ENCODE results near the gene ASTN2.

DNA sequence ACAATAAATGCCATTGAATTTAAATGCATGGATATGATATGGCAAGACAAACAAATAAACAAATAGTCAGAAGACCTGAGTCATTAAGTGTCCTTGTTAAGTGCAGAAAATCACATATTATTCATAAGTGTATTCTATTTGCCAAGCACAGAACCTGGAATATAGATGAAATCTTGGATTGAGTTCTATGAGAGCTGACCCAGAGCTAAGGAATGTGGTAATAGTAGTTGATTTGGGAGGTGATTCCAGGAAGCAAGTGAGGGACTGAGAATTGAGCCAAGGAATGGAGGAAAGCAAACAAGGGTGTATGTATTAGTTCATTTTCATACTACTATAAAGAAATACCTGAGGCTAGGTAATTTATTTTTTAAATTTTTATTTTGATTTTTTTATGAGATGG is 518.9 kb downstream of the ASTN2 start:
- TF ChIP-seq RAD21 (IDR thresholded peaks at IDR 0.05; ENCODE audit: low read depth) (no peak), FOSL1 (IDR thresholded peaks at IDR 0.05; ENCODE audit: low read depth) (no peak), POLR2A (IDR thresholded peaks at IDR 0.05; ENCODE audit: borderline replicate concordance, extremely low read depth, insufficient read depth, insufficient read length) (no peak), CEBPB (IDR thresholded peaks at IDR 0.05; ENCODE audit: low read depth) (no peak), JUND (IDR thresholded peaks at IDR 0.05) (no peak), POLR2AphosphoS5 (IDR thresholded peaks at IDR 0.05; ENCODE audit: low read depth, low read length) (no peak), EZH2 (IDR thresholded peaks at IDR 0.05) (no peak), EZH2phosphoT487 (IDR thresholded peaks at IDR 0.05; ENCODE audit: borderline replicate concordance) (no peak), ZFX (IDR thresholded peaks at IDR 0.05) (no peak), ELF1 (IDR thresholded peaks at IDR 0.05; ENCODE audit: borderline replicate concordance, low read depth) (no peak)
- TF ChIP-seq, protein P1, sequence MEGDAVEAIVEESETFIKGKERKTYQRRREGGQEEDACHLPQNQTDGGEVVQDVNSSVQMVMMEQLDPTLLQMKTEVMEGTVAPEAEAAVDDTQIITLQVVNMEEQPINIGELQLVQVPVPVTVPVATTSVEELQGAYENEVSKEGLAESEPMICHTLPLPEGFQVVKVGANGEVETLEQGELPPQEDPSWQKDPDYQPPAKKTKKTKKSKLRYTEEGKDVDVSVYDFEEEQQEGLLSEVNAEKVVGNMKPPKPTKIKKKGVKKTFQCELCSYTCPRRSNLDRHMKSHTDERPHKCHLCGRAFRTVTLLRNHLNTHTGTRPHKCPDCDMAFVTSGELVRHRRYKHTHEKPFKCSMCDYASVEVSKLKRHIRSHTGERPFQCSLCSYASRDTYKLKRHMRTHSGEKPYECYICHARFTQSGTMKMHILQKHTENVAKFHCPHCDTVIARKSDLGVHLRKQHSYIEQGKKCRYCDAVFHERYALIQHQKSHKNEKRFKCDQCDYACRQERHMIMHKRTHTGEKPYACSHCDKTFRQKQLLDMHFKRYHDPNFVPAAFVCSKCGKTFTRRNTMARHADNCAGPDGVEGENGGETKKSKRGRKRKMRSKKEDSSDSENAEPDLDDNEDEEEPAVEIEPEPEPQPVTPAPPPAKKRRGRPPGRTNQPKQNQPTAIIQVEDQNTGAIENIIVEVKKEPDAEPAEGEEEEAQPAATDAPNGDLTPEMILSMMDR (IDR thresholded peaks at IDR 0.05 in 2 of 3, conservative IDR thresholded peaks at IDR 0.05 in 1 of 3; ENCODE audit: borderline replicate concordance in 1 of 3, insufficient read depth in 1 of 3, low read depth in 2 of 3, low read length in 2 of 3): no peak
- TF ChIP-seq, protein P2, sequence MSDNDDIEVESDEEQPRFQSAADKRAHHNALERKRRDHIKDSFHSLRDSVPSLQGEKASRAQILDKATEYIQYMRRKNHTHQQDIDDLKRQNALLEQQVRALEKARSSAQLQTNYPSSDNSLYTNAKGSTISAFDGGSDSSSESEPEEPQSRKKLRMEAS (IDR thresholded peaks at IDR 0.05): no peak
- TF ChIP-seq, protein P3, sequence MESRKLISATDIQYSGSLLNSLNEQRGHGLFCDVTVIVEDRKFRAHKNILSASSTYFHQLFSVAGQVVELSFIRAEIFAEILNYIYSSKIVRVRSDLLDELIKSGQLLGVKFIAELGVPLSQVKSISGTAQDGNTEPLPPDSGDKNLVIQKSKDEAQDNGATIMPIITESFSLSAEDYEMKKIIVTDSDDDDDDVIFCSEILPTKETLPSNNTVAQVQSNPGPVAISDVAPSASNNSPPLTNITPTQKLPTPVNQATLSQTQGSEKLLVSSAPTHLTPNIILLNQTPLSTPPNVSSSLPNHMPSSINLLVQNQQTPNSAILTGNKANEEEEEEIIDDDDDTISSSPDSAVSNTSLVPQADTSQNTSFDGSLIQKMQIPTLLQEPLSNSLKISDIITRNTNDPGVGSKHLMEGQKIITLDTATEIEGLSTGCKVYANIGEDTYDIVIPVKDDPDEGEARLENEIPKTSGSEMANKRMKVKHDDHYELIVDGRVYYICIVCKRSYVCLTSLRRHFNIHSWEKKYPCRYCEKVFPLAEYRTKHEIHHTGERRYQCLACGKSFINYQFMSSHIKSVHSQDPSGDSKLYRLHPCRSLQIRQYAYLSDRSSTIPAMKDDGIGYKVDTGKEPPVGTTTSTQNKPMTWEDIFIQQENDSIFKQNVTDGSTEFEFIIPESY (IDR thresholded peaks at IDR 0.05; ENCODE audit: extremely low read depth, insufficient replicate concordance, low read length): no peak
- TF ChIP-seq, protein P4, sequence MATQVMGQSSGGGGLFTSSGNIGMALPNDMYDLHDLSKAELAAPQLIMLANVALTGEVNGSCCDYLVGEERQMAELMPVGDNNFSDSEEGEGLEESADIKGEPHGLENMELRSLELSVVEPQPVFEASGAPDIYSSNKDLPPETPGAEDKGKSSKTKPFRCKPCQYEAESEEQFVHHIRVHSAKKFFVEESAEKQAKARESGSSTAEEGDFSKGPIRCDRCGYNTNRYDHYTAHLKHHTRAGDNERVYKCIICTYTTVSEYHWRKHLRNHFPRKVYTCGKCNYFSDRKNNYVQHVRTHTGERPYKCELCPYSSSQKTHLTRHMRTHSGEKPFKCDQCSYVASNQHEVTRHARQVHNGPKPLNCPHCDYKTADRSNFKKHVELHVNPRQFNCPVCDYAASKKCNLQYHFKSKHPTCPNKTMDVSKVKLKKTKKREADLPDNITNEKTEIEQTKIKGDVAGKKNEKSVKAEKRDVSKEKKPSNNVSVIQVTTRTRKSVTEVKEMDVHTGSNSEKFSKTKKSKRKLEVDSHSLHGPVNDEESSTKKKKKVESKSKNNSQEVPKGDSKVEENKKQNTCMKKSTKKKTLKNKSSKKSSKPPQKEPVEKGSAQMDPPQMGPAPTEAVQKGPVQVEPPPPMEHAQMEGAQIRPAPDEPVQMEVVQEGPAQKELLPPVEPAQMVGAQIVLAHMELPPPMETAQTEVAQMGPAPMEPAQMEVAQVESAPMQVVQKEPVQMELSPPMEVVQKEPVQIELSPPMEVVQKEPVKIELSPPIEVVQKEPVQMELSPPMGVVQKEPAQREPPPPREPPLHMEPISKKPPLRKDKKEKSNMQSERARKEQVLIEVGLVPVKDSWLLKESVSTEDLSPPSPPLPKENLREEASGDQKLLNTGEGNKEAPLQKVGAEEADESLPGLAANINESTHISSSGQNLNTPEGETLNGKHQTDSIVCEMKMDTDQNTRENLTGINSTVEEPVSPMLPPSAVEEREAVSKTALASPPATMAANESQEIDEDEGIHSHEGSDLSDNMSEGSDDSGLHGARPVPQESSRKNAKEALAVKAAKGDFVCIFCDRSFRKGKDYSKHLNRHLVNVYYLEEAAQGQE (IDR thresholded peaks at IDR 0.05; ENCODE audit: low read depth): no peak
